GM12878 (cell line): Measurements from ENCODE around the gene SALL1. TPM values are rescaled to one million over a fixed set of nuclear protein-coding genes. Genes with fewer than 3 reads are reported as not detected.

Source experiments
- ATAC-seq: fragments of 200-7000 bp; cut with Tn5 transposase; 3 replicates; pipeline ENCODE4 v1.9.1; 2020; ENCODE audit warnings: mild to moderate bottlenecking, moderate library complexity
- BruUV-seq: library from RNA; stranded (reverse); fragments of 400-500 nt; replicated peaks from 2 replicates; lab custom pipeline; 2021; lab: Mats Ljungman, UMichigan
- CTCF ChIA-PET: fragments of 300-600 bp; sonication (Branson Sonifier 250); formaldehyde crosslinking; extraction: SDS; loops from one replicate; lab custom pipeline; 2021; ENCODE audit warnings: inconsistent platforms; lab: Yijun Ruan, JAX
- POLR2A ChIA-PET: fragments of 350-600 bp; formaldehyde crosslinking; extraction: SDS; loops from one replicate; lab custom pipeline; 2021; ENCODE audit warnings: inconsistent platforms; lab: Charles Lee
- RAD21 ChIA-PET: fragments of 300-600 bp; sonication (Branson Sonifier 250); formaldehyde crosslinking; loops from one replicate; lab custom pipeline; 2023; ENCODE audit warnings: antibody characterized with exemption; ENCODE audit not compliant: unreplicated experiment; lab: Charles Lee
- SMC1A ChIA-PET: fragments of 300-600 bp; sonication (Branson Sonifier 250); formaldehyde crosslinking; loops from one replicate; lab custom pipeline; 2023; ENCODE audit not compliant: unreplicated experiment, uncharacterized antibody; lab: Charles Lee
- DNase-seq: peaks from one replicate; pipeline ENCODE4 v3.0.0-alpha.2; 2011; ENCODE audit warnings: low read depth, low spot score
- FAIRE-seq: peaks from 3 replicates; lab custom pipeline; 2011; peaks lifted over from hg19 to GRCh38; lab: Jason Lieb, UNC
- H2AFZ ChIP-seq: 2 replicates; pipeline ENCODE4 v1.6.0; 2011; ENCODE audit warnings: low read depth, low read length, control low read depth; ENCODE audit not compliant: control insufficient read depth
- H3K27ac ChIP-seq: 2 replicates; pipeline ENCODE4 v1.5.1; 2011; ENCODE audit warnings: control low read depth; ENCODE audit not compliant: control insufficient read depth, insufficient read depth
- H3K27me3 ChIP-seq, 2 experiments: replicated peaks in 1 of 2; 2 replicates each; pipeline versions ENCODE4 v1.6.0 to v1.6.1; 2011; ENCODE audit warnings: low read length in 1 of 2; ENCODE audit not compliant: control insufficient read depth in 2 of 2, insufficient read depth in 2 of 2
- H3K36me3 ChIP-seq, 2 experiments: 2 replicates each; pipeline ENCODE4 v1.5.1; 2011; ENCODE audit warnings: low read length in 1 of 2; ENCODE audit not compliant: control insufficient read depth in 2 of 2, insufficient read depth in 2 of 2
- H3K4me1 ChIP-seq: 2 replicates; pipeline ENCODE4 v1.6.1; 2011; ENCODE audit warnings: mild to moderate bottlenecking, low read length, moderate library complexity, mixed read lengths; ENCODE audit not compliant: control insufficient read depth, insufficient read depth
- H3K4me2 ChIP-seq: 2 replicates; pipeline ENCODE4 v1.6.0; 2011; ENCODE audit warnings: control low read depth; ENCODE audit not compliant: control insufficient read depth, insufficient read depth
- H3K4me3 ChIP-seq: fragments of 200-600 bp; sonication (generic); 2 replicates; pipeline ENCODE4 v1.5.1; 2016
- H3K79me2 ChIP-seq: 2 replicates; pipeline ENCODE4 v1.6.0; 2011; ENCODE audit warnings: low read length; ENCODE audit not compliant: control insufficient read depth, insufficient read depth
- H3K9ac ChIP-seq: 2 replicates; pipeline ENCODE4 v1.8.0; 2011; ENCODE audit warnings: low read length, control low read depth, mixed read lengths; ENCODE audit not compliant: control insufficient read depth, insufficient read depth
- H3K9me3 ChIP-seq: replicated peaks from 3 replicates; pipeline ENCODE4 v1.5.1; 2011; ENCODE audit warnings: mild to moderate bottlenecking, low read length; ENCODE audit not compliant: control insufficient read depth, insufficient read depth
- H4K20me1 ChIP-seq: 2 replicates; pipeline ENCODE4 v1.6.0; 2011; ENCODE audit not compliant: control insufficient read depth, insufficient read depth
- EP300 ChIP-seq, 2 experiments: fragments of 150-350 bp in 1 of 2; IDR thresholded peaks; 2 replicates each; pipeline ENCODE4 v1.6.1; 2011 to 2012; ENCODE audit warnings: low read depth in 2 of 2, low read length in 2 of 2, borderline replicate concordance in 1 of 2, improper control_type of control experiment in 1 of 2, inconsistent platforms in 1 of 2; ENCODE audit not compliant: control insufficient read depth in 1 of 2
- FOXK2 ChIP-seq: fragments of 450-650 bp; IDR thresholded peaks from 2 replicates; pipeline ENCODE4 v1.6.1; 2017; ENCODE audit warnings: mild to moderate bottlenecking, moderate library complexity
- MTA3 ChIP-seq: IDR thresholded peaks from 2 replicates; pipeline ENCODE4 v1.6.1; 2012; ENCODE audit warnings: low read length, inconsistent platforms, borderline replicate concordance
- NFYA ChIP-seq: IDR thresholded peaks from 2 replicates; pipeline ENCODE4 v1.6.1; 2011; ENCODE audit warnings: low read depth, mild to moderate bottlenecking, low read length, improper control_type of control experiment, borderline replicate concordance
- PAX5 ChIP-seq: IDR thresholded peaks from 2 replicates; pipeline ENCODE4 v1.6.1; 2011; ENCODE audit warnings: low read depth, low read length, borderline replicate concordance
- POLR2AphosphoS2 ChIP-seq: IDR thresholded peaks from 2 replicates; pipeline ENCODE4 v1.6.1; 2011; ENCODE audit warnings: low read depth, mild to moderate bottlenecking, low read length, improper control_type of control experiment, moderate library complexity
- RCOR1 ChIP-seq: conservative IDR thresholded peaks from 2 replicates; pipeline ENCODE4 v1.6.1; 2012; ENCODE audit warnings: low read depth, low read length, improper control_type of control experiment
- RUNX3 ChIP-seq: IDR thresholded peaks from 2 replicates; pipeline ENCODE4 v1.6.1; 2012; ENCODE audit warnings: low read length, inconsistent platforms
- ZBTB4 ChIP-seq: fragments of 450-650 bp; formaldehyde crosslinking; IDR thresholded peaks from 2 replicates; pipeline ENCODE4 v1.4.0; 2022; ENCODE audit warnings: mild to moderate bottlenecking, moderate library complexity
- ZBTB40 ChIP-seq: fragments of 450-650 bp; IDR thresholded peaks from 2 replicates; pipeline ENCODE4 v1.6.1; 2016; ENCODE audit warnings: mild to moderate bottlenecking, moderate library complexity, borderline replicate concordance
- ZNF24 ChIP-seq: fragments of 450-650 bp; IDR thresholded peaks from 2 replicates; pipeline ENCODE4 v1.6.1; 2017; ENCODE audit warnings: antibody characterized with exemption, mild to moderate bottlenecking
- WGBS: methylation state at CpG from one replicate; pipeline ENCODE4 v1.1.6; 2016; ENCODE audit warnings: low lambda C conversion rate; ENCODE audit not compliant: insufficient replicate concordance, insufficient coverage; ENCODE audit errors: missing lambda C conversion rate; 5-methylcytosine and 5-hydroxymethylcytosine counted together
- in situ Hi-C: fragments of 300-500 bp; cut with MboI; formaldehyde crosslinking; loops from 9 replicates; pipeline ENCODE4 v1.14.3; 2018; ENCODE audit warnings: mixed read lengths
- intact Hi-C: fragments of 100-400 bp; cut with micrococcal nuclease; formaldehyde crosslinking; loops from one replicate; pipeline ENCODE4 v1.14.2; 2022; ENCODE audit not compliant: unreplicated experiment
- polyA plus RNA-seq, 11 experiments: library from polyadenylated mRNA; depleted of rRNA in 4 of 11; unstranded in 6 of 11; stranded (reverse) in 5 of 11; fragments of >200 nt; fragmentation: Nextera tagmentation in 4 of 11; fragmentation: Illumina TruSeq in 1 of 11; extraction: Ambion mirVana in 4 of 11; extraction: Trizol in 1 of 11; gene quantifications; 1 replicate in 1 of 11; 2 replicates in 10 of 11; pipeline versions ENCODE4 v1.2.1 to v1.2.3, GENCODE V29; 2011 to 2016; ENCODE audit warnings: inconsistent platforms in 2 of 11, missing spikeins in 2 of 11, low read depth in 1 of 11
- total RNA-seq, 4 experiments: library from RNA; depleted of rRNA in 3 of 4; stranded (reverse); fragments of >200 nt in 3 of 4; fragmentation: Illumina TruSeq in 1 of 4; extraction: Trizol in 1 of 4; gene quantifications; 2 replicates each; pipeline versions ENCODE4 v1.2.1 to v1.2.3, GENCODE V29; 2013 to 2021

The SALL1 gene
- total and polyA plus RNA-seq, 10 of the 15 experiments (the other 5 are each of a cell fraction or from before 2014, with no cell fraction given), result 0.01 to 0.08 (median 0.03) TPM; not detected in 6

- H3K4me2 ChIP-seq, result no peak overlapping the region
- DNase-seq (no peak), ATAC-seq (no peak)
- SMC1A ChIA-PET, result no interaction called here
- H3K4me3 ChIP-seq, result no peak overlapping the region
- peaks cover 3 to 6% of the 10 kb centered on the region in 2 experiments; a peak in 2 of 4 replicates for H3K27me3 ChIP-seq
- TF ChIP-seq FOXK2 (no peak), ZBTB4 (CRISPR knock-in tag) (no peak), POLR2AphosphoS2 (no peak), MTA3 (no peak), RUNX3 (no peak), EP300 (IDR thresholded peaks at IDR 0.05; ENCODE audit: borderline replicate concordance in 1 of 2, control insufficient read depth in 1 of 2, low read depth in 2 of 2, low read length in 2 of 2) (no peak), NFYA (no peak), ZNF24 (no peak), ZBTB40 (no peak), PAX5 (no peak), RCOR1 (no peak)
- TF ChIP-seq, all 136 proteins: peak for 0
- in situ Hi-C loops (no loop called here), intact Hi-C loops (no loop called here)
- ChIA-PET POLR2A (no interaction called here), CTCF (no interaction called here), RAD21 (no interaction called here)
- Histone ChIP-seq H4K20me1 (no peaks in the 10 kb centered on the region), H3K9ac (no peak overlapping the region), H3K9me3 (peaks cover 2% of the 10 kb centered on the region; the same call in 1 of the 3 replicates), H3K4me1 (no peaks in the 10 kb centered on the region), H3K36me3 (no peaks in the 10 kb centered on the region), H3K27ac (no peak overlapping the region), H3K79me2 (no peaks in the 10 kb centered on the region), H2AFZ (no peak overlapping the region)
- FAIRE-seq, result no peak
- WGBS, result 14% methylated on average over 2 of the region's 2 CpGs
- BruUV-seq, result no TSS peak
These were observed 5.7 kb upstream of the SALL1 start for GRCh38 chr16:51156807-51157200.
